Measurements from ENCODE around the gene RALY.

RALY gene

GRCh38 chr20:34049389-34049788 is 55.7 kb downstream of the RALY start:
- no peak for DNase-seq (ENCODE audit: low spot score)

DNA sequence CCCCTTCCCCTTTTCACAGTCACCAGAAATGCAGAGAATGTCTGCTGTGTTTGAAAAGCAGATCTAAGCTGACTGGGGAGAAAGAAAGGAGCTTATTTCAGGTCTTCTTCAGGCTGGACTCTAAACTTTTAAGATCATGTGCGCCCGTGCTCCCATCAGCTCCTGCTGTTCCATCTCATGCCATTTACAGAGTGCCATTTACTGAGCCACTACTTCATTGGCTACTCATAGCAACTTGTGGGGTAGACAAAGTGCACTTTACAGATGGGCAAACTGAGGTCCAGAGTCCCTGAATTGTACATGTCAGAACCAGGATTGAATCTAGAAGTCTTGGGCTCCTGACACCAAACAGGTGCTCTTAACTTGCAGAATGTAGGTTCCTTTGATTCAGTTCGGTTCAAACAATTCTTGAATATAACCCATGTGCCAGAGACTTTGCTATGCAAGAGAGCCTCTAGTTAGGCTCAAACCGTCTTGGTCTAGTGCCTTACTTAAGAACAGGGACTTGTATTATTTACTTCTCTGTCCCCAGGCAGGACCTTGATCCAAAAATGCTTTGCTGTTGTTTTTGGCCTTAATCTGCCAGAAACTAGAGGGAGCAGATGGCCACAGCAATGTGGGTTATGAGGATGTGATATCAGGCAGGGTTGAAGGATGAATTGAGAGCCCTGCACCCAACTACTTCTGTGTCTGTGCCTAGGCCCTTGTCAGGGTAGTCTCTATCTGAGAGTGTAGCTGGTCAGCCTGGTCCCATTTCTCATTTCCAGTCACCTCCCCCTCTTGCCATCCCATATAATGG is 56.4 kb downstream of the RALY start:
- no peak for DNase-seq (ENCODE audit: low spot score)

DNA sequence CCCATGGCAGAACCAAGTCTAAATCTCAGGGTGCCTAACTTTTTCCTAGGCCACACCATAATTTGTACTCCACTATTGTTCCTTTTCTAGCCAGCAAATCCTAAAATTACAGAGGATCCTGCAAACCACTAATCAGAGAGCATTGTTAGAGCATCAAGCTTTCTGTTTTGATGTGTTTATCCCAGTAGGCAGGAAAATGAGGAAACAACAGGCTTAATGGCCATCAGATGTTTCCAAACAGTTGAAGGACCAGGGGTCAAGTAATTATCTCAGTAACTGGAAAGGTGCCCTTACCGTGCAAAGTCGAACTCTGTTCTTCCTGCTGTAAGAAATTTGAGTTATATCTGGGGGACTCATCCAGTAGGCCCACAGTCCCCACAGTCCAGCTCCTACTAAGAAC is 58.7 kb downstream of the RALY start:
- DNase-seq (ENCODE audit: low spot score): no peak

DNA sequence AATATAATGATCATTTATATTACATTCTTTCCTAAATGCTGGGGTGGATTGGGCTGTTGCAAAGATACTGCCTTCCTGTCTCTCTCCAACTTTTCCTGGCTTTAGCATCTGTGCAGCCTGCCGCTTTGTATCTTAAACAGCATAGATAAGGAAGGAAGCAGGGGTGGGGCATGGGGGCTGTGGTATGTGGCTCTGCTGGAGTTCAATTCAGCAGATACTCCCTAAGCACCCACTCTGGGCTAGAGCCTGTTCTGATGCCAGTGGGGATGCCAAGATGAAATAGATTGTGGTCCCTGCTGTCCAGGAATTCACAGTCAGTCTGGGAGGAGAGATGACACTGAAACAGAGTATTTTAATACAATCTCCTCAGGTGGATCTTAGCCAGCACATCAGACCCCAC is 61.6 kb downstream of the RALY start:
- DNase-seq (ENCODE audit: low spot score): no peak

DNA sequence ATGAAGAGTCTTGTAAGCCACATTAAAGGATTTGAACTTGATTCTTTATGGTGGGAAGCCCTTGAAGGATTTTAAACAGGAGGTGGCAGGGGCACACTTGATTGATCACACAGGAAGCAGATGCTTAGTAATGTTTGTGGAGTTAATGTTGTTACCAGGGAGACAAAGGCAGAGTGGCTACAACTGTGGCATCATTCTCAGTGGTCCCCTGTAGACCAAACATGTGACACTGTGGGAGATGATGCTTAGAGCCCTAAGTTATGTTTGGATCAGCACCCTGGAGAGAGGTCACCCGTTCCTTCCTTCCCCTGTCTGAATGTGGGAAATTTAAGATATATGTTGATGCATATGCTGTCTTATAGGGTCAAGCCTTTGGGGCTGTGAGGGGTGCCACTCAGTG is 65.1 kb downstream of the RALY start:
- no peak for DNase-seq (ENCODE audit: low spot score)

GRCh38 chr20:34060970-34061369 is 67.3 kb downstream of the RALY start:
- DNase-seq (ENCODE audit: low spot score): no peak

DNA sequence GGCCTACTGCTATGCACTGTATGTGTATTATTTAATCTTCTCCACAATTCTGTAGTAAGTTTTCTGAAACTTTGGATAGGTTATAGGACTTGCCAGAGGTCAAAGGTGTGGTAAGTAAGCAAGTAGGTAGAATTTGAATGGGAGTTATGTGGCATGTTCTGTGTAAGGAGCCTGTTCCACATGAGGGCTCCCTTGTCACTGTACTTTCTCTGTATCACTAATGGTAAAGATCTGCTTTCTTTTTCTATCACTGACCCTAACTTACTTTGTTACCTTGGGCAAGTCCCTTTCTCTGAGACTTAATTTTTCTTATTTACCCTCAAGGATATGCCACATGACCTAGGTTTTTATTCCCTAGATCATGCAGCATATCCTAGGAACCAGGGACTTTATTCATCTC is 68.0 kb downstream of the RALY start:
- DNase-seq (ENCODE audit: low spot score): no peak

- no peak for DNase-seq (ENCODE audit: low spot score)
Measured at GRCh38 chr20:34062570-34063482, 69.1 kb downstream of the RALY start.

- DNase-seq (ENCODE audit: low spot score): no peak
Measured at GRCh38 chr20:34064286-34064685, 70.6 kb downstream of the RALY start.

DNA sequence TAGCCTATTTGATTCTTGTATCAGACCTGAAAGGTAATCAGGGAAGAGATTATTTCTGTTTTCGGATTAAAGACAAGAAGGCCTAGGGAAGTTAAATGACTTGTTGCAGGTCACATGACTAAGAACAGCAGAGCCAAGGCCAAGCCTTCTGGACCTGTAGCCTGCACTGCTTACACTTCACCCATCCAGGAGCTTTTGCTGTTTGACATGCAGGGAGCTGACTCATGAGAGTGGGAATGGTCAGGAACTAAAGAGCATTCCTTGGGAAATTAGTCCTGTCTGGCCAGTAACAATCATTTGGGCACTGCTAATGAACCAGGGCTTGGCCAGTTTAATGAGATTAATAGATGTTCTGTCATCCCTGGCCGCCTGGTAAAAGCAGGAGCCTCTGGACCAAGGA is 71.5 kb downstream of the RALY start:
- DNase-seq (ENCODE audit: low spot score): no peak

- no peak for DNase-seq (ENCODE audit: low spot score)
Measured at GRCh38 chr20:34066476-34067090, 72.9 kb downstream of the RALY start.

- no peak for DNase-seq (ENCODE audit: low spot score)
Measured at GRCh38 chr20:34068001-34068400, 74.3 kb downstream of the RALY start.

GRCh38 chr20:34069341-34070078 is 75.8 kb downstream of the RALY start:
- DNase-seq (ENCODE audit: low spot score): peak; percentile 81

DNA sequence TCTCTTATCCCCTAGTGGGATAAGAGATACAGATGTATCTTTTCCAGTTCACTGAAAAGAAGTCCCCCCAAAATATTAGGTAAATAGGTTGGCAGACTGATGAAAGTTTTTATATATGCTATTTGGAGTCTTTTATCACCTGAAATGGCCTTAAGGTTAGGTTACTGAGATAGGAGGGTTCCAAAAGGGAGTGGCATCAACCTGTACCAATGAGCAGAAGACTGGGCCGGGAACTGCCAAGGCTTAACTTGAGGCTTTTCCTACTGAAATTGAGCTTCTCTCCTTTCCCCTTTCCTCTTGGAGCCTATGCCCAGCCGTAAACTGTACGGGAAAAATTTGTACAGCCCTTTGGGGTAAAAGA is 76.3 kb downstream of the RALY start:
- no peak for DNase-seq (ENCODE audit: low spot score)

DNA sequence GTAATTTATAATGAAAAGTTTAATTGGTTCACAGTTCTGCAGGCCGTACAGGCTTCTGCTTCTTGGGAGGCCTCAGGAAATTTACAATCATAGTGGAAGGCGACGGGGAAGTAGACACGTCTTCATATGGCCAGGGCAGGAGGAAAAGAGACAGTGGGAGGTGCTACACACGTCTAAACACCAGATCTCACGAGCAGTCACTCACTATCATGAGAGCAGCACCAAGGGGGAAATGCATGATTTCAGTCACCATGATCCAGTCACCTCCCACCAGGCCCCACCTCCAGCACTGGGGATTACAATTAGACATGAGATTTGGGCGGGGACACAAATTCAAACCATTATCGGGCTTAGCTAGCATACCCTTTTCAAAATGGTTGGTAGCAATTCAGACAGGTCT is 77.1 kb downstream of the RALY start:
- no peak for DNase-seq (ENCODE audit: low spot score)

- DNase-seq (ENCODE audit: low spot score): no peak
Measured at GRCh38 chr20:34072076-34072475, 78.4 kb downstream of the RALY start.

- no peak for DNase-seq (ENCODE audit: low spot score)
Measured at GRCh38 chr20:34072778-34073177, 79.1 kb downstream of the RALY start.

DNA sequence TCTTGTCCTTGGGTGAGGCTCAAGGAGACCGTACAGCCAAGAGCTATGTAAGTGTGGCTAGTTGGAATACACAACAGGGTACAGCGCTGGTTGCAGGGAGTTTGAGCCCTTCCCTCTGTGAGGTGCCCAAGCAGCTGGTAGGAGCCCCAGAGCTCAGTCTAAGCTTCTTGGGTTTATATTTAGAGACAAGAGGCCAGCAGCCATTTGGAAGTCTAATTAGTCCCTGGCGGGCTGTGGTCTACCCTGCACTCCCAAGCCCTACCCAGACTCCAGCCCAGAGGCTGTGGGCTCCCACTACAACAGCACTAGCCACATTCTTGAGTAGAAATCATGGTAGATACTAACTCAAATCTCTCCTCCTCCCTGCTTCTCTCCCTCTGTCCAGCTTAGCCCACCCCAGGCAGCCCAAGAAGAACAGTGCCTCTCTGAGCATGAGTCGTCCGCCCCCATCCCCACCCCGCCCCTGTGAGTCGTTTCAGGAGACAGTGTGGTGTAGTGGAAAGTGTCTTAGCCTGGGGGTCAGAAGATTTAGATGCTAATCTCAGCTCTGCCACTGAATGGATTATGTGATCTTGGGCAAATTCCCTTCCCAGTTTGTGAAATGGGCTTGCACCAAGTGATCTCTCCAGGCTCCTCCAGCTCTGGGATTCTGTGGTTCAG is 80.5 kb downstream of the RALY start:
- no peak for DNase-seq (ENCODE audit: low spot score)

GRCh38 chr20:34075647-34076046 is 81.9 kb downstream of the RALY start:
- DNase-seq (ENCODE audit: low spot score): no peak

GRCh38 chr20:34076952-34077351 is 83.2 kb downstream of the RALY start:
- DNase-seq (ENCODE audit: low spot score): no peak

GRCh38 chr20:34078540-34078939 is 84.8 kb downstream of the RALY start:
- DNase-seq (ENCODE audit: low spot score): no peak

DNA sequence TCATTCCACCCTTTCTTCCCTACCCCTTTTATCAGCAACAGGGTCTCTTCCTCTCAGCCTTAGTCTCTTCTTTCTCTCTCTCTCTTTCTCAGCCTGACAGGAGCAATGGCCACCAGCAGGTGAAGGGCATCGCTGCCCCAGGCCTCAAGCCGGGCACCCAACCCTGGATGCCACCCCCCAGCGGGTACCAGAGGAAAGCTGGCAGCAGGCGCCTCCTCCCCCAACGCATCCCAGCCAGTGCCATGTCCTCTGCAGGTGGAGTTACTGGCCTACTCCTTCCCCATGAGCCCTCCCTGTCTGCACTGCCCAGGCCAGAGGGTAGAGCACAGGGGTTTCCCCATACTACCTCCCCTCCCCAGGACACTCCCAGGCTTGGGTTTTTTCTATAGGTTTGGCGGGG is 86.1 kb downstream of the RALY start:
- no peak for DNase-seq (ENCODE audit: low spot score)

All from left forelimb (tissue), 1 donor.